Duodenal mucosa (tissue), 2 donors: ENCODE measurements around the gene CTBP2.
"Not testable (repeated sequence)": the region's sequence is repeated elsewhere in the genome, so short reads cannot be mapped to it uniquely, and the experiment has no call there.

Source experiments
- H3K27ac ChIP-seq: one replicate; pipeline ENCODE4 v1.7.0; 2013; ENCODE audit warnings: low read depth, low read length
- H3K27me3 ChIP-seq, 2 donors: one replicate each; pipeline ENCODE4 v1.7.0; 2013; ENCODE audit warnings: low read length in 2 of 2, control low read depth in 1 of 2; ENCODE audit not compliant: insufficient read depth in 2 of 2, control insufficient read depth in 1 of 2
- H3K36me3 ChIP-seq, 2 donors: one replicate each; pipeline ENCODE4 v1.7.0; 2013; ENCODE audit warnings: low read length in 2 of 2, control low read depth in 1 of 2; ENCODE audit not compliant: insufficient read depth in 2 of 2, control insufficient read depth in 1 of 2
- H3K4me1 ChIP-seq, 2 donors: one replicate each; pipeline ENCODE4 v1.7.0; 2013; ENCODE audit warnings: low read length in 2 of 2, control low read depth in 1 of 2; ENCODE audit not compliant: insufficient read depth in 2 of 2, control insufficient read depth in 1 of 2
- H3K4me3 ChIP-seq, 2 donors: one replicate each; pipeline ENCODE4 v1.7.0; 2013; ENCODE audit warnings: low read length in 2 of 2, low read depth in 1 of 2
- H3K9ac ChIP-seq, 2 donors: one replicate each; pipeline ENCODE4 v1.7.0; 2013; ENCODE audit warnings: low read length in 2 of 2, low read depth in 1 of 2
- H3K9me3 ChIP-seq, 2 donors: one replicate each; pipeline ENCODE4 v1.7.0; 2013; ENCODE audit warnings: low read length in 2 of 2, control low read depth in 1 of 2; ENCODE audit not compliant: control insufficient read depth in 1 of 2

CTBP2 gene

GRCh38 chr10:125060826-125061556 is 99.4 kb downstream of the CTBP2 start:
- peaks cover 5 to 37% of the 10 kb centered on the region in 2 donors for H3K36me3 ChIP-seq
- no peaks in the 10 kb centered on the region for H3K9me3 ChIP-seq
- H3K4me1 ChIP-seq, result peaks cover 63 to 77% of the 10 kb centered on the region in 2 donors
- H3K27me3 ChIP-seq, result no peaks in the 10 kb centered on the region
- peak overlapping the region in 1 of 2 donors; percentile 25 for H3K4me3 ChIP-seq
- peak overlapping the region; percentile 11 for H3K27ac ChIP-seq
- peak overlapping the region in 1 of 2 donors; percentile 38 for H3K9ac ChIP-seq

- Histone ChIP-seq H3K4me3 (no peak overlapping the region), H3K4me1 (peaks cover 59 to 75% of the 10 kb centered on the region in 2 donors), H3K9ac (no peak overlapping the region), H3K36me3 (peaks cover 5 to 37% of the 10 kb centered on the region in 2 donors), H3K27me3 (no peaks in the 10 kb centered on the region), H3K9me3 (no peaks in the 10 kb centered on the region), H3K27ac (no peak overlapping the region)
Observed at GRCh38 chr10:125060482-125060825, 99.9 kb downstream of the CTBP2 start.

GRCh38 chr10:125060026-125060425 is 100.3 kb downstream of the CTBP2 start:
- Histone ChIP-seq H3K4me3 (no peak overlapping the region), H3K9ac (no peak overlapping the region), H3K4me1 (peaks cover 55 to 75% of the 10 kb centered on the region in 2 donors), H3K27me3 (no peaks in the 10 kb centered on the region), H3K9me3 (no peaks in the 10 kb centered on the region), H3K36me3 (peaks cover 5 to 37% of the 10 kb centered on the region in 2 donors), H3K27ac (no peak overlapping the region)

GRCh38 chr10:125059348-125059747 is 101.0 kb downstream of the CTBP2 start:
- not testable (repeated sequence) for H3K4me3 ChIP-seq, H3K9ac ChIP-seq, H3K9me3 ChIP-seq, H3K27me3 ChIP-seq, H3K27ac ChIP-seq
- Histone ChIP-seq H3K36me3 (peaks cover 5 to 37% of the 10 kb centered on the region in 2 donors), H3K4me1 (peaks cover 48 to 68% of the 10 kb centered on the region in 2 donors)

- peak overlapping the region; percentile 90 for H3K27ac ChIP-seq
- peak overlapping the region in 1 of 2 donors; percentile 32 for H3K4me3 ChIP-seq
- peak overlapping the region; percentile 51 for H3K9ac ChIP-seq
- no peaks in the 10 kb centered on the region for H3K9me3 ChIP-seq
- peaks cover 38 to 58% of the 10 kb centered on the region in 2 donors for H3K4me1 ChIP-seq
- H3K36me3 ChIP-seq, result peaks cover 5 to 34% of the 10 kb centered on the region in 2 donors
- no peaks in the 10 kb centered on the region for H3K27me3 ChIP-seq
Observed at GRCh38 chr10:125057158-125058001, 103.0 kb downstream of the CTBP2 start.

- peak overlapping the region; percentile 35 to 51 for H3K9ac ChIP-seq
Observed at GRCh38 chr10:125056161-125057132, 103.9 kb downstream of the CTBP2 start.

GRCh38 chr10:125055446-125055845 is 104.9 kb downstream of the CTBP2 start:
- Histone ChIP-seq H3K4me3 (no peak overlapping the region), H3K4me1 (peaks cover 24 to 38% of the 10 kb centered on the region in 2 donors), H3K36me3 (peaks cover 4 to 31% of the 10 kb centered on the region in 2 donors), H3K27ac (no peak overlapping the region), H3K9me3 (no peaks in the 10 kb centered on the region), H3K27me3 (no peaks in the 10 kb centered on the region), H3K9ac (no peak overlapping the region)

More at GRCh38 chr10:125056161-125057132, 103.9 kb downstream of the CTBP2 start:
- peaks cover 5 to 34% of the 10 kb centered on the region in 2 donors for H3K36me3 ChIP-seq
- peak overlapping the region in 1 of 2 donors; percentile 32 for H3K4me3 ChIP-seq
- H3K4me1 ChIP-seq, result peaks cover 34 to 48% of the 10 kb centered on the region in 2 donors
- H3K27me3 ChIP-seq, result no peaks in the 10 kb centered on the region
- H3K9me3 ChIP-seq, result no peaks in the 10 kb centered on the region
- H3K27ac ChIP-seq, result peak overlapping the region; percentile 74

- Histone ChIP-seq H3K36me3 (peaks cover 0 to 25% of the 10 kb centered on the region in 2 donors), H3K9ac (no peak overlapping the region), H3K4me1 (peaks cover 25 to 35% of the 10 kb centered on the region in 2 donors), H3K4me3 (no peak overlapping the region), H3K27me3 (no peaks in the 10 kb centered on the region), H3K9me3 (no peaks in the 10 kb centered on the region), H3K27ac (no peak overlapping the region)
Observed at GRCh38 chr10:125054669-125055268, 105.6 kb downstream of the CTBP2 start.

GRCh38 chr10:125054216-125054615 is 106.1 kb downstream of the CTBP2 start:
- Histone ChIP-seq H3K27me3 (no peaks in the 10 kb centered on the region), H3K4me1 (peaks cover 30 to 39% of the 10 kb centered on the region in 2 donors), H3K4me3 (no peak overlapping the region), H3K27ac (no peak overlapping the region), H3K36me3 (peaks cover 0 to 24% of the 10 kb centered on the region in 2 donors), H3K9ac (no peak overlapping the region), H3K9me3 (no peaks in the 10 kb centered on the region)
